K562 (cell line): ENCODE results near the gene OSGIN1. TPM values are rescaled to one million over a fixed set of nuclear protein-coding genes. Genes with fewer than 3 reads are reported as not detected.

ENCODE experiments used
- CBFA2T3 ChIP-seq: fragments of 450-650 bp; IDR thresholded peaks from 2 replicates; pipeline ENCODE4 v1.6.1; 2017
- CEBPZ ChIP-seq: fragments of 150-350 bp; IDR thresholded peaks from 2 replicates; pipeline ENCODE4 v1.6.1; 2014; ENCODE audit warnings: low read depth, mild to moderate bottlenecking, low read length, borderline replicate concordance
- CREM ChIP-seq: IDR thresholded peaks from 2 replicates; pipeline ENCODE4 v1.6.1; 2014; ENCODE audit warnings: antibody characterized with exemption, low read depth
- CTBP1 ChIP-seq: fragments of 450-650 bp; IDR thresholded peaks from 2 replicates; pipeline ENCODE4 v1.6.1; 2016; ENCODE audit warnings: borderline replicate concordance
- HDGF ChIP-seq: fragments of 450-650 bp; IDR thresholded peaks from 2 replicates; pipeline ENCODE4 v1.6.1; 2016
- JUN ChIP-seq, 2 experiments: sonication (generic) in 1 of 2; formaldehyde crosslinking in 1 of 2; IDR thresholded peaks; 2 replicates each; pipeline versions ENCODE4 v1.6.1 to v1.8.0; 2012 to 2022; ENCODE audit warnings: borderline replicate concordance in 2 of 2, mild to moderate bottlenecking in 2 of 2, improper control_type of control experiment in 1 of 2, low read depth in 1 of 2, low read length in 1 of 2, missing genetic modification reagents in 1 of 2
- MAZ ChIP-seq, 2 experiments: fragments of 450-650 bp in 1 of 2; sonication (generic) in 1 of 2; formaldehyde crosslinking; IDR thresholded peaks in 1 of 2; conservative IDR thresholded peaks in 1 of 2; 2 replicates each; pipeline versions ENCODE4 v1.4.0 to v1.5.0; 2020; ENCODE audit warnings: mild to moderate bottlenecking in 1 of 2, missing genetic modification reagents in 1 of 2
- MIER1 ChIP-seq: fragments of 450-650 bp; IDR thresholded peaks from 2 replicates; pipeline ENCODE4 v1.6.1; 2016; ENCODE audit warnings: antibody characterized with exemption, mild to moderate bottlenecking, low read depth
- NRF1 ChIP-seq, 2 experiments: fragments of 450-650 bp; IDR thresholded peaks in 1 of 2; conservative IDR thresholded peaks in 1 of 2; 2 replicates each; pipeline ENCODE4 v1.6.1; 2014; ENCODE audit warnings: mild to moderate bottlenecking in 2 of 2
- PML ChIP-seq: IDR thresholded peaks from 2 replicates; pipeline ENCODE4 v1.6.1; 2012; ENCODE audit warnings: low read length, inconsistent platforms
- PURB ChIP-seq: sonication (generic); formaldehyde crosslinking; IDR thresholded peaks from 2 replicates; pipeline ENCODE4 v1.9.0; 2021; ENCODE audit warnings: low read depth, mild to moderate bottlenecking, missing genetic modification reagents
- RCOR1 ChIP-seq, 2 experiments: IDR thresholded peaks; 2 replicates each; pipeline ENCODE4 v1.6.1; 2012; ENCODE audit warnings: low read depth in 2 of 2, low read length in 2 of 2, borderline replicate concordance in 1 of 2, improper control_type of control experiment in 1 of 2
- TAF9B ChIP-seq: fragments of 450-650 bp; IDR thresholded peaks from 2 replicates; pipeline ENCODE4 v1.6.1; 2018; ENCODE audit warnings: mild to moderate bottlenecking; ENCODE audit not compliant: partially characterized antibody
- THRAP3 ChIP-seq: fragments of 450-650 bp; IDR thresholded peaks from 2 replicates; pipeline ENCODE4 v1.6.1; 2016; ENCODE audit warnings: mild to moderate bottlenecking, inconsistent platforms, borderline replicate concordance
- ZBTB1 ChIP-seq: sonication (generic); formaldehyde crosslinking; IDR thresholded peaks from 2 replicates; pipeline ENCODE4 v1.8.1; 2023; ENCODE audit warnings: missing genetic modification reagents, low read depth, mild to moderate bottlenecking, borderline replicate concordance
- ZBTB2 ChIP-seq: fragments of 450-650 bp; IDR thresholded peaks from 2 replicates; pipeline ENCODE4 v1.6.1; 2016; ENCODE audit warnings: antibody characterized with exemption
- ZNF175 ChIP-seq: fragments of 200-800 bp; sonication (Bioruptor generic); IDR thresholded peaks from 2 replicates; pipeline ENCODE4 v1.6.1; 2016; ENCODE audit warnings: low read depth, mild to moderate bottlenecking, missing genetic modification characterization, missing compliant biosample characterization
- ZNF197 ChIP-seq: fragments of 200-800 bp; sonication (Bioruptor generic); IDR thresholded peaks from 2 replicates; pipeline ENCODE4 v1.6.1; 2016; ENCODE audit warnings: low read depth, missing genetic modification characterization, missing compliant biosample characterization
- ZNF23 ChIP-seq: fragments of 250-450 bp; sonication (Bioruptor Pico); IDR thresholded peaks from 2 replicates; pipeline ENCODE4 v1.4.0; 2020; ENCODE audit warnings: mild to moderate bottlenecking
- ZNF282 ChIP-seq: sonication (generic); formaldehyde crosslinking; IDR thresholded peaks from 2 replicates; pipeline ENCODE4 v1.8.1; 2023; ENCODE audit warnings: missing genetic modification reagents
- ZNF316 ChIP-seq: fragments of 450-650 bp; IDR thresholded peaks from 2 replicates; pipeline ENCODE4 v1.6.1; 2016
- ZNF41 ChIP-seq: fragments of 250-450 bp; sonication (Bioruptor Pico); conservative IDR thresholded peaks from 2 replicates; pipeline ENCODE4 v1.4.0; 2020; ENCODE audit warnings: mild to moderate bottlenecking
- ZNF551 ChIP-seq: fragments of 250-450 bp; sonication (Bioruptor Pico); IDR thresholded peaks from 2 replicates; pipeline ENCODE4 v1.5.0; 2021; ENCODE audit warnings: mild to moderate bottlenecking, moderate library complexity
- ZNF778 ChIP-seq: fragments of 450-650 bp; formaldehyde crosslinking; IDR thresholded peaks from 2 replicates; pipeline ENCODE4 v1.4.0; 2020; ENCODE audit warnings: mild to moderate bottlenecking, moderate library complexity
- polyA plus RNA-seq, 8 experiments: library from polyadenylated mRNA; depleted of rRNA in 4 of 8; stranded (reverse) in 5 of 8; unstranded in 3 of 8; fragments of >200 nt; fragmentation: Nextera tagmentation in 2 of 8; fragmentation: Illumina TruSeq in 1 of 8; extraction: Ambion mirVana in 2 of 8; extraction: Trizol in 1 of 8; gene quantifications; 2 replicates each; pipeline versions ENCODE4 v1.2.1 to v1.2.3, GENCODE V29; 2011 to 2014; ENCODE audit warnings: inconsistent platforms in 1 of 8, missing spikeins in 1 of 8
- total RNA-seq, 7 experiments: library from RNA; depleted of rRNA in 6 of 7; stranded (reverse); fragments of >200 nt in 6 of 7; fragmentation: Illumina TruSeq in 2 of 7; extraction: Trizol in 2 of 7; gene quantifications; 2 replicates each; pipeline versions ENCODE4 v1.2.1 to v1.2.3, GENCODE V29; 2011 to 2021; ENCODE audit warnings: low replicate concordance in 1 of 7

The OSGIN1 gene
- total and polyA plus RNA-seq, 9 of the 15 experiments (the other 6 are each of a cell fraction or from before 2014, with no cell fraction given), result 0.03 to 3.6 (median 1.6) TPM

- no peak for TF ChIP-seq ZBTB2
- no peak for TF ChIP-seq ZNF551 (CRISPR knock-in tag)
- TF ChIP-seq ZNF778 (CRISPR knock-in tag), result no peak
- TF ChIP-seq THRAP3, result no peak
- no peak; the same call in 1 of the 2 replicates for TF ChIP-seq CREM
- no peak for TF ChIP-seq ZNF175 (CRISPR knock-in tag)
- TF ChIP-seq HDGF, result 0 out of 2 replicates have a peak, but pooled peaks have one; percentile 14
- TF ChIP-seq CBFA2T3, result no peak; the same call in 1 of the 2 replicates
- peak; percentile 81 to 84 for TF ChIP-seq NRF1 (conservative IDR thresholded peaks at IDR 0.05 in 1 of 2, IDR thresholded peaks at IDR 0.05 in 1 of 2)
- TF ChIP-seq ZNF282 (CRISPR knock-in tag), result no peak
- TF ChIP-seq MAZ (CRISPR knock-in tag; conservative IDR thresholded peaks at IDR 0.05 in 1 of 2, IDR thresholded peaks at IDR 0.05 in 1 of 2), result peak in 1 of 2 experiments; percentile 71; a peak in 3 of 4 replicates
- peak; percentile 81 for TF ChIP-seq TAF9B
- TF ChIP-seq MIER1, result no peak
- peak; percentile 96 for TF ChIP-seq ZNF316
- TF ChIP-seq JUN (IDR thresholded peaks at IDR 0.05; ENCODE audit: borderline replicate concordance, low read depth, low read length), result peak; percentile 76
- TF ChIP-seq JUN (CRISPR knock-in tag; IDR thresholded peaks at IDR 0.05; ENCODE audit: borderline replicate concordance), result no peak
- peak; percentile 51; the same call in 1 of the 2 replicates for TF ChIP-seq CTBP1
- no peak for TF ChIP-seq ZNF41 (CRISPR knock-in tag)
- no peak for TF ChIP-seq PURB (CRISPR knock-in tag)
- no peak for TF ChIP-seq ZNF23 (CRISPR knock-in tag)
- no peak for TF ChIP-seq ZNF197 (CRISPR knock-in tag)
- no peak for TF ChIP-seq CEBPZ
- no peak for TF ChIP-seq ZBTB1 (CRISPR knock-in tag)
- TF ChIP-seq RCOR1 (IDR thresholded peaks at IDR 0.05; ENCODE audit: borderline replicate concordance in 1 of 2, low read depth in 2 of 2, low read length in 2 of 2), result peak in 1 of 2 experiments; percentile 80; a peak in 2 of 4 replicates
- no peak for TF ChIP-seq PML
These were observed at the start of gene OSGIN1 (continued) for GRCh38 chr16:83952940-83953795.
